ENCODE measurements around the gene SYP.
A peak's percentile ranks its signal among the peaks of the same experiment; 100 is the strongest.

Gene SYP

DNA sequence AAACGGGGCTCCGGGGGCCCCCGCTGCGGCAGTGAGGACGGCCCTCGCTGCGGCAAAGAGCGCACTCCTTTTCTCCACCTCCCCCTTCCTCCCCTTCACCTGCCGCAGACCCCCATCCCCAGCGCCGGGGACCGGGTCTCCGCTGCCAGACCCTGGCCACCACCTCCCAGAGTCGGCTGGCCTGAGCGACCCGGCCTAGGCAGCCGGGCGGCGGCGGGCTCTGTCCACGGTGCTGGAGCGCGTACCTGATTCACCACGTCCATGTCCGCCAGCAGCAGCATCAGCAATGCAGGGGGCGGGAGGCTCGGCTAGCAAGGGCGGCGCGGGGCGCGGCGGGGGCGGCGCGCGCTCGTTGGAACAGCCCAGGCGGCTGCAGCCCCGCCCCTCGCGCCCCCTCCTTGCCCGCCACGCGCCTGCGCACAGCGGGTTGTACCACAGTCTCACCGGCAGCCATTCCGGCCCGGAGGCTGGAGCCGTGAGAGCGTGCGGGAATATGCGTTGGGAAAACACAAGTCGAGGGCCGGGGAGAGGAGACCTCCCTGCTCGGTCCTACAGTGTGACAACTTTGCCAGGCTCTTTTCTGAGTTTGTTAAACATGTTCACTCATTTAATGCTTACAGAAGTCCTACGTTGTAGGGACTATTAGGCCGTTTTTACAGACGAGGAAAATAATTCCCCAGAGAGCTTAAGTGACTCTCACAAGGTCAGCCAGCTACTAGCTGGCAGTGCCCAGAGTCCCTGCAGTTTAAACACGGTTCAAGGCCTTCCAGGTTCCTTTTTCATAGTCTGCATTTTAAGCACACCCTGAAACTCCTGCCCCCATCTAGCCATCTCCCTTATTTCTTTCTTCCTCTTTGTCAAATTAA, at the start of gene SYP:
SYP (minus strand) TSS at position 288 of the 866 bp plus-strand sequence; CDS start at position 281, 7 bp downstream.
- no peak for TF ChIP-seq CTCF (IDR thresholded peaks at IDR 0.05; ENCODE audit: extremely low read depth, missing control alignments)
- peak; percentile 93 for DNase-seq (ENCODE audit: low spot score)

- TF ChIP-seq CTCF (IDR thresholded peaks at IDR 0.05; ENCODE audit: extremely low read depth, missing control alignments), result no peak
- no peak for DNase-seq (ENCODE audit: low spot score)
Observed at GRCh38 chrX:49249616-49250015, 49.6 kb upstream of the SYP start.

- no peak for DNase-seq (ENCODE audit: low spot score)
- TF ChIP-seq CTCF (IDR thresholded peaks at IDR 0.05; ENCODE audit: extremely low read depth, missing control alignments), result no peak
Observed at GRCh38 chrX:49249071-49249470, 49.1 kb upstream of the SYP start.

- no peak for TF ChIP-seq CTCF (IDR thresholded peaks at IDR 0.05; ENCODE audit: extremely low read depth, missing control alignments)
- no peak for DNase-seq (ENCODE audit: low spot score)
Observed at GRCh38 chrX:49247916-49248811, 48.2 kb upstream of the SYP start.

GRCh38 chrX:49247346-49247745, 47.4 kb upstream of the SYP start:
- no peak for TF ChIP-seq CTCF (IDR thresholded peaks at IDR 0.05; ENCODE audit: extremely low read depth, missing control alignments)
- no peak for DNase-seq (ENCODE audit: low spot score)

GRCh38 chrX:49246541-49246940, 46.5 kb upstream of the SYP start:
- TF ChIP-seq CTCF (IDR thresholded peaks at IDR 0.05; ENCODE audit: extremely low read depth, missing control alignments), result no peak
- DNase-seq (ENCODE audit: low spot score), result no peak

GRCh38 chrX:49244207-49244606, 44.2 kb upstream of the SYP start:
- DNase-seq (ENCODE audit: low spot score), result no peak

More at GRCh38 chrX:49244207-49244606, 44.2 kb upstream of the SYP start:
- no peak for TF ChIP-seq CTCF (IDR thresholded peaks at IDR 0.05; ENCODE audit: extremely low read depth, missing control alignments)

Data from GM20000 (cell line).